Cardiac fibroblast (primary cell): ENCODE results near the gene GUCY1A1.
A peak's percentile ranks its signal among the peaks of the same experiment; 100 is the strongest.

ENCODE experiments used
- DNase-seq, 2 donors: peaks; one replicate each; pipeline versions ENCODE4 v3.0.0 to v3.0.0-alpha.2; 2010; ENCODE audit warnings: low read depth in 2 of 2
- H3K4me3 ChIP-seq, 2 donors: replicated peaks in 1 of 2; 1 replicate in 1 of 2; 2 replicates in 1 of 2; pipeline ENCODE4 v1.5.1; 2011; ENCODE audit warnings: low read depth in 2 of 2, low read length in 2 of 2, mild to moderate bottlenecking in 2 of 2, moderate library complexity in 1 of 2
- TF ChIP-seq, protein P1 (sequence below): IDR thresholded peaks from one replicate; pipeline ENCODE4 v1.5.1; 2011; ENCODE audit warnings: low read depth, mild to moderate bottlenecking, low read length, inconsistent platforms

GUCY1A1 gene

GRCh38 chr4:155681886-155682285 lies 15.2 kb downstream of the GUCY1A1 start:
- peak; percentile 12 to 41 for DNase-seq
- no peak overlapping the region for H3K4me3 ChIP-seq

DNA sequence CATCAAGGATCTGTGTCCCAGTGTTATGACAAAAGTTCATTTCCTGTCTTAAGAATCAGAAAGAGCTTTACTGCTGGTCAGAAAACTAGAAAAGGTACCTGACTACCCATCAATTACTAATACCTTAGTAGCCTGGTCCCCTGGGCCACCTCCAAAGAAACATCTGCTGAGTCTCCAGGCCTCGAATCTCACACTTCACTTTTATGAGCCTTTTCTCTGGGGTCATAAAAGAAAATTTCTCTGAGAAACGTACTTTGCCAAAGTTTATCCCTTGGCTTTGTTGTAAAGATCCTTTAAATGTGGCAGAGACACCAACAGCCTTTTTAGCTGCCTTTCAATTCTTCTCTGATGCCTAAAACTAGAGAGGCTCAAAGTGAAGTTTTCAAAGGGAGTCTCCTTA lies 17.8 kb downstream of the GUCY1A1 start:
- TF ChIP-seq, protein P1, sequence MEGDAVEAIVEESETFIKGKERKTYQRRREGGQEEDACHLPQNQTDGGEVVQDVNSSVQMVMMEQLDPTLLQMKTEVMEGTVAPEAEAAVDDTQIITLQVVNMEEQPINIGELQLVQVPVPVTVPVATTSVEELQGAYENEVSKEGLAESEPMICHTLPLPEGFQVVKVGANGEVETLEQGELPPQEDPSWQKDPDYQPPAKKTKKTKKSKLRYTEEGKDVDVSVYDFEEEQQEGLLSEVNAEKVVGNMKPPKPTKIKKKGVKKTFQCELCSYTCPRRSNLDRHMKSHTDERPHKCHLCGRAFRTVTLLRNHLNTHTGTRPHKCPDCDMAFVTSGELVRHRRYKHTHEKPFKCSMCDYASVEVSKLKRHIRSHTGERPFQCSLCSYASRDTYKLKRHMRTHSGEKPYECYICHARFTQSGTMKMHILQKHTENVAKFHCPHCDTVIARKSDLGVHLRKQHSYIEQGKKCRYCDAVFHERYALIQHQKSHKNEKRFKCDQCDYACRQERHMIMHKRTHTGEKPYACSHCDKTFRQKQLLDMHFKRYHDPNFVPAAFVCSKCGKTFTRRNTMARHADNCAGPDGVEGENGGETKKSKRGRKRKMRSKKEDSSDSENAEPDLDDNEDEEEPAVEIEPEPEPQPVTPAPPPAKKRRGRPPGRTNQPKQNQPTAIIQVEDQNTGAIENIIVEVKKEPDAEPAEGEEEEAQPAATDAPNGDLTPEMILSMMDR, result no peak
- DNase-seq, result no peak
- no peak overlapping the region for H3K4me3 ChIP-seq

More at GRCh38 chr4:155681886-155682285, 15.2 kb downstream of the GUCY1A1 start:
- TF ChIP-seq, protein P1, result no peak

DNA sequence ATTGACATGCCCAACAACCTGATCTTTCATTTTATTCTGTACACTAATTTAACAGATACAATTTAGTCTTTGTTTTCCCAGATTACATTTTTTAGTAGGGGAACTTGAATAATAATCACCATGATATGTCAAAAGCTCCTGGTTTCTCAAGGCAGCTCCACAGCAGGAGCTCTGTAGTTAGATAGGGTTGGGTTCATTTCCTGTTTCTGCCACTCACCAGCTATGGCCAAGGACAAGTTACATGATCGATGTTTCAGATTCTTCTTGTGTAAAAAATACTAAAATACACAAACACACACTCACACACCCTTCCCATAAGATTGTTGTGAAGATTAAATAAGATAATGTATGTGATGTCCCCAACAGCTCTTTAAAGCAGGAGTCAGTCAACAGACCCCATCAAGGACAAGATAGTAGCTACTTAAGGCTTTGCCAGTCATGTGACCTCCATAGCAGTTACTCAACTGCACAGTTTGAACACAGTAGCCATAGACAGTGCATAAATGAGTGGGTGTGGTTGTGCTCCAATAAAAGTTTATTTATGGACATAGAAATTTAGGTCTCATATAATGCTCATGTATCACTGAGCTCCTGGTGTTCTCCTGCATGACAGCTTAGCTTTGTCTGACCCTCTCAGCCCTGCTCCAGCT lies 18.4 kb downstream of the GUCY1A1 start:
- TF ChIP-seq, protein P1, result no peak
- no peak for DNase-seq
- H3K4me3 ChIP-seq, result no peak overlapping the region

- TF ChIP-seq, protein P1, result no peak
- DNase-seq, result no peak
- H3K4me3 ChIP-seq, result no peak overlapping the region
These were observed 20.8 kb downstream of the GUCY1A1 start for GRCh38 chr4:155687380-155687982.

DNA sequence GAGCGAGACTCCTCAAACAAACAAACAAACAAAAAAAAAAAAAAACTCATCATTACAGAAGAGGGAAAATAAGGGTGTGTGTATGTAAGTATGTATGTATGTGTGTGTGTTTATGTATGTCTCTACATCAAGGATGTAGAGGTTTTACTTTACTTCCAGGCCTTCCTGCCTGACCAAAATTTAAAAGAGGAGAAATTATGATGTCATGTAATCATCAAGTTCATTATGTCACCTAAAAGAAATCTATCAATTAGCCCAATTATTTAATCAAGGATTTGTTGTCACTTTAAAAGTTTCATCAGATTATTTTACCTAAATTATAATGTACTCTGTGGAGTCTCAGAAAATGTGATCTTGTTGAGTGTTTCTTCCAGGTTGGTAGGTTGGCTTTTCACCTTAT lies 21.6 kb downstream of the GUCY1A1 start:
- no peak for DNase-seq
- TF ChIP-seq, protein P1, result no peak
- no peak overlapping the region for H3K4me3 ChIP-seq

DNA sequence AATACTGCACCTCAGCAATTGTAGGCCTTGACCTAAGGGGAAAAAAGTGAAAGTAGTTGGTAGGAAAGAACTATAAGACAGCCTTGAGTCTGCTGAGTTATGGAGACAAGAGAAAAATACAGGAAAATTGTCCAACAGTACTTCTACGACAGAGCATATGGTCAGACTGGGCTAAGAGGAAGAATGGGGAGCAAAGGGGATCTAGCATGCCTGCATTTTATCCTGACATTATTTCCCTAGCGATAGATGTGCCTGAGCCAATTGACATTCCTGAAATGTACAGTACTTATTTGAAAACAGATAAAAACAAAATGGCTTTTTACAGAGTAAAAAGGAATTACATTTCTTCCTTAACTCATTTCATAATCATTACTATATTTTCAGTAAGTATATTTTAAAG lies 22.2 kb downstream of the GUCY1A1 start:
- H3K4me3 ChIP-seq, result no peak overlapping the region
- TF ChIP-seq, protein P1, result no peak
- no peak for DNase-seq
